Measurements from ENCODE around the gene TRIM65. TPM values are rescaled to one million over a fixed set of nuclear protein-coding genes. Genes with fewer than 3 reads are reported as not detected.

TRIM65 gene
- 12.2 TPM for total RNA-seq

DNA sequence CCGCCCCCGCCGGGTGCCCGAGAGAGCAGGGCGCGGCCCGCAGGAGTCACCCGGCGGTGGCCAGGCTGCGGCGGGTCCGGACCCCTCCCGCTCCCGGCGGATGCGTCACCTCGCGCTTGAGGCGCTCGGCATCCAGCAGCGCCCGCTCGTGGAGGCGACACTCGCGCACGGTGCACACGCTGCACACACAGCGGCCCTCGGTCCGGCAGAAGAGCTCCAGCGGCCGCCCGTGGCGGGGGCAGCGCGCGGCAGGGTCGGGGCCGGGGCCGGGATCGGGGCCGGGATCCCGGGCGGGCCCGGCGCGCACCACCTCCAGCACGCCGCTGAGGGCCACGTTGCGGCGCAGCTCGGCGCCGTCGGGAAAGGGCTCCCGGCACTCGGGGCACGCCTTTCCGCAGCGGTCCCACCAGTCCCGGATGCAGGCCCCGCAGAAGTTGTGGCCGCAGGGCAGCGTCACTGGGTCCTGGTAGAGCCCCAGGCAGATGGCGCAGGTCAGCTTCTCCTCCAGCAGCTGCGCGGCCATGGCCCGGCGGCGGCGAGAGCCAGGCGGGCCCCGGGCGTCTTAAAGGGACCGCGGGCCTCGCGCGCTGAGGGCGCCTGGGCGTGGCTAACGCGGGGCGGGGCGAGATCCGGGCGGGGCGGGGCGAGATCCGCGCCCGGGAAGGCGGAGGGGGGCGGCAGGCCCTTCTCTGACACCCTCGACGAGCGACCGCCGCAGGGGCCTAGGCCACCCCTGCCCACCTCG is at the start of gene TRIM65:
TSS of gene TRIM65 (minus strand) at position 537 of the 745 bp plus-strand sequence. CDS start at position 523, 14 bp downstream.

GRCh38 chr17:75940727-75941441 is 44.1 kb upstream of the TRIM65 start, which contains the start of gene FBF1:
FBF1 (minus strand) TSS chr17:75941042; CDS start chr17:75938149, 2,893 bp downstream.

GRCh38 chr17:75904749-75905521 is 8.2 kb upstream of the TRIM65 start, which contains the start of gene MRPL38:
MRPL38 (minus strand) TSS chr17:75904884; CDS start chr17:75904875, 9 bp downstream.

GRCh38 chr17:75878174-75878998 is 18.4 kb downstream of the TRIM65 start, which contains the start of gene TRIM47:
TRIM47 (minus strand) TSS chr17:75878581; CDS start chr17:75878548, 33 bp downstream.

DNA sequence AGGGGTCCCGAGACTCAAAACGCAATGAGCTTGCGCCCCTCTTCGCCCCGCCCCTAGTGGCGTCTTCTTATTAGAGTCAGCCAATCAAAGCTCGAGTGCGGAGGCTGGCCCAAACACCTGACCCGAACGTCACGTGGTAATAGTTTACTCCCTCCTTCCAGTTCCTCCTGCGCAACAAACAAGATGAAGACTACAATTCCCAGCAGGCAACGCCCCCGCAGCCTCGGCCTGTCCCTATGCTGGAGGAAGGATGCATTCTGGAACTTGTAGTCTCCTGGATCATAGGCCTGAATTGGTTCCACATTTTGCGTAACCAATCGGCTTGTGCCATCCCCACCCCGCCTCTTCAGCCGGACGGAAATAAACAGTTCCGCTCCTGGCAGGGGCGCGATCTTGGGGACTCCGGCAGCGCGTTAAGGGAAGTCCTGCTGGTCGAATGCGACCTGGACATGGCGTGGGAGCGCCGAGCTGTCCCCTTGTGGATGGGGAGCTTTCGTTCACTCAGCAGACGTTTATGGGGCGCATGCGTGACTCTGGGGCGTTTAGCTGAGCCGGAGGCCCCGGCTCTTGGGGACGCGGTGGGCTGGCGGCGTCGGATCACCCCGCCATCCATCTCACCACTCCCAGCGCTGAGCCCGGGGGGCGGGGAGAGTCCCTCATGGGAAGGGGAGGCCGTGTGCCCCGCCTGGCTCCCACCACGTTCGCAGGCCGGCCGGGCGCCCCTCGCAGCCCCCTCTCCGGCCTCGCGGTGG is 41.3 kb downstream of the TRIM65 start, which contains the start of gene WBP2:
TSS of gene WBP2 (minus strand) at position 26 of the 752 bp plus-strand sequence. CDS start 38 bp downstream, outside the sequence.

DNA sequence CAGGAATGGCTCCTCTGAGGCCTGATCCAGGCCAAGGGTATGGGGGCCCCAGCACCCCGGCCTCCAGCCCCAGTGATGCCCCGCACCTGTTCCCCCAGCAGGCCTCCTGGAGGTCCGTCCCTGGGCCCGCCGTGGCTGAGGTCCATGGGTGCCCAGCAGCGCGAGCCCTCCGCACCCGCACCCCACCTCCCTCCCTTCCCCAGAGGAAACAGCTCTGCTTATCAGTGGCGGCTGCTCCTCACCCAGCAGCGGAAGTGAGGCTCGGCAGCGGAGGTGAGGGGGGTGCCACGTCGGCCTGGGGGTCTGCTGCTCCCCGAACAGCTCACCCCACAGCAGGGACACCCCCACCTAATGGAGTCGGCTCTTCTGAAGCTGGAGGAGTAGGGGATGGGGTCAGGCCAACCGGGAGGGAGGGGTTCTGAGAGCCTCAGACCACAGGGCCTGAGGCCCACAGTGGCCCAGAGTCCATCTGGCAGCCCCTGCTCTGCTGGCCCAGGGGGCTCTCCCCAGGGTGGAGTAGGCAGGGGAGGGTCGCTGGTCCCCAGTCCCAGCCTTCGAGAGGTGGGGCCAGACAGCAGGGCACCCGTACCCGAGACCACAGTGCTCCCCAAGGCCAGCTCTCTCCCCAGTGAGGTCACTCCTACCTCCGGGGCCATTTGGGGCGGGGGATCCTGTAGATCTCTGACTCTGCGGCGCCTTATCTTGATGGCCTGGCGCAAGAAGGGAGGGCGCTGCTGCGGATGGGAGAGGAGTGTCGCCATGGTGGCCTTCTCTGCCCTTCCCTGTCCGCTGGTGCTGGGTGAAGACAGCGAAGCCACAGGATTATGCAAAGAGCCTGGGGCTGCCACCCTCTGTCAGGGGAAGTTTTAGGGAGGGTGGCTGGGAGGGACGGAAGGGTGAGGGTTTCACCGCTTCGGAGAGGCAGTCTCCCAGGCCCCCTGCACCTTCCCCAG is 52.9 kb downstream of the TRIM65 start, which contains the start of gene UNC13D:
TSS of gene UNC13D (minus strand) at position 828 of the 953 bp plus-strand sequence. CDS start at position 761, 67 bp downstream.

Other genes starting within 250 kb of the TRIM65 start
- gene RECQL5, start 229.8 kb downstream of the TRIM65 start, total RNA-seq = 21.3 TPM
- 64.8 TPM for gene SAP30BP, start 229.6 kb downstream of the TRIM65 start, total RNA-seq
- gene ITGB4, start 175.5 kb downstream of the TRIM65 start, total RNA-seq = 2.5 TPM
- gene GALK1, start 131.8 kb downstream of the TRIM65 start, total RNA-seq = 9.4 TPM
- gene UNK, start 112.1 kb downstream of the TRIM65 start, total RNA-seq = 83.6 TPM
- gene UNC13D, start 52.5 kb downstream of the TRIM65 start, total RNA-seq = 0.94 TPM
- gene WBP2, start 41.6 kb downstream of the TRIM65 start, total RNA-seq = 51.6 TPM
- gene TRIM47, start 18.4 kb downstream of the TRIM65 start, total RNA-seq = 10.3 TPM
- 37.9 TPM for gene MRPL38, start 7.9 kb upstream of the TRIM65 start, total RNA-seq
- 25.4 TPM for gene FBF1, start 44.1 kb upstream of the TRIM65 start, total RNA-seq
- 81.4 TPM for gene ACOX1, start 82.2 kb upstream of the TRIM65 start, total RNA-seq
- gene TEN1, start 82.3 kb upstream of the TRIM65 start, total RNA-seq = 13.5 TPM
- 3.1 TPM for gene CDK3, start 103.9 kb upstream of the TRIM65 start, total RNA-seq
- not detected for gene EVPL, start 130.4 kb upstream of the TRIM65 start, total RNA-seq
- 28.2 TPM for gene SRP68, start 175.6 kb upstream of the TRIM65 start, total RNA-seq
- gene GALR2, start 177.8 kb upstream of the TRIM65 start, total RNA-seq = not detected
- not detected for gene ZACN, start 182.2 kb upstream of the TRIM65 start, total RNA-seq
- 193 TPM for gene EXOC7, start 206.8 kb upstream of the TRIM65 start, total RNA-seq
- 3.8 TPM for gene FOXJ1, start 244.3 kb upstream of the TRIM65 start, total RNA-seq

Data from parietal lobe (tissue), 1 donor.